ENCODE results near the gene P4HB.
"Not testable (repeated sequence)": the region's sequence is repeated elsewhere in the genome, so short reads cannot be mapped to it uniquely, and the experiment has no call there.

The P4HB gene

DNA sequence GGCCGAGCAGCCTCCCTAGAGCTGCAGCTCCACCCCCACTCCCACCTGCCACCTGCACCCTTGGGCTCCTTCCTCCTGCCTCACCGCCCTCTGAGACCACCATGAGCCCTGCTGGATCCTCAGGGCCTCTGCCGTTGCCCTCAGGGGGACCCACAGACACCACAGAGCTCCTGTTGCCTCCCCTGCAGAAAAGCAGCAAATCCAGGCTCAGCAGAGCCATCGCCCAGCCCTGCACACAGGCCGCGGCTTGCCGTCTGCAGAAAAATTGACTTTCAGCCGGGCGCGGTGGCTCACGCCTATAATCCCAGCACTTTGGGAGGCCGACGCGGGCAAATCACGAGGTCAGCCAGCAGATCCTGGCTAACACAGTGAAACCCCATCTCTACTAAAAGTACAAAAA is 18.5 kb downstream of the P4HB start:
- H3K9me3 ChIP-seq, result no peaks in the 10 kb centered on the region
- TF ChIP-seq, protein P1, sequence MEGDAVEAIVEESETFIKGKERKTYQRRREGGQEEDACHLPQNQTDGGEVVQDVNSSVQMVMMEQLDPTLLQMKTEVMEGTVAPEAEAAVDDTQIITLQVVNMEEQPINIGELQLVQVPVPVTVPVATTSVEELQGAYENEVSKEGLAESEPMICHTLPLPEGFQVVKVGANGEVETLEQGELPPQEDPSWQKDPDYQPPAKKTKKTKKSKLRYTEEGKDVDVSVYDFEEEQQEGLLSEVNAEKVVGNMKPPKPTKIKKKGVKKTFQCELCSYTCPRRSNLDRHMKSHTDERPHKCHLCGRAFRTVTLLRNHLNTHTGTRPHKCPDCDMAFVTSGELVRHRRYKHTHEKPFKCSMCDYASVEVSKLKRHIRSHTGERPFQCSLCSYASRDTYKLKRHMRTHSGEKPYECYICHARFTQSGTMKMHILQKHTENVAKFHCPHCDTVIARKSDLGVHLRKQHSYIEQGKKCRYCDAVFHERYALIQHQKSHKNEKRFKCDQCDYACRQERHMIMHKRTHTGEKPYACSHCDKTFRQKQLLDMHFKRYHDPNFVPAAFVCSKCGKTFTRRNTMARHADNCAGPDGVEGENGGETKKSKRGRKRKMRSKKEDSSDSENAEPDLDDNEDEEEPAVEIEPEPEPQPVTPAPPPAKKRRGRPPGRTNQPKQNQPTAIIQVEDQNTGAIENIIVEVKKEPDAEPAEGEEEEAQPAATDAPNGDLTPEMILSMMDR (IDR thresholded peaks at IDR 0.05; ENCODE audit: low read depth, low read length), result no peak
- H3K36me3 ChIP-seq, result peaks cover 45% of the 10 kb centered on the region
- H3K27me3 ChIP-seq, result no peaks in the 10 kb centered on the region
- no peaks in the 10 kb centered on the region for H3K4me1 ChIP-seq
- DNase-seq, result no peak
- H3K4me3 ChIP-seq (ENCODE audit: low read depth, low read length), result no peak overlapping the region

DNA sequence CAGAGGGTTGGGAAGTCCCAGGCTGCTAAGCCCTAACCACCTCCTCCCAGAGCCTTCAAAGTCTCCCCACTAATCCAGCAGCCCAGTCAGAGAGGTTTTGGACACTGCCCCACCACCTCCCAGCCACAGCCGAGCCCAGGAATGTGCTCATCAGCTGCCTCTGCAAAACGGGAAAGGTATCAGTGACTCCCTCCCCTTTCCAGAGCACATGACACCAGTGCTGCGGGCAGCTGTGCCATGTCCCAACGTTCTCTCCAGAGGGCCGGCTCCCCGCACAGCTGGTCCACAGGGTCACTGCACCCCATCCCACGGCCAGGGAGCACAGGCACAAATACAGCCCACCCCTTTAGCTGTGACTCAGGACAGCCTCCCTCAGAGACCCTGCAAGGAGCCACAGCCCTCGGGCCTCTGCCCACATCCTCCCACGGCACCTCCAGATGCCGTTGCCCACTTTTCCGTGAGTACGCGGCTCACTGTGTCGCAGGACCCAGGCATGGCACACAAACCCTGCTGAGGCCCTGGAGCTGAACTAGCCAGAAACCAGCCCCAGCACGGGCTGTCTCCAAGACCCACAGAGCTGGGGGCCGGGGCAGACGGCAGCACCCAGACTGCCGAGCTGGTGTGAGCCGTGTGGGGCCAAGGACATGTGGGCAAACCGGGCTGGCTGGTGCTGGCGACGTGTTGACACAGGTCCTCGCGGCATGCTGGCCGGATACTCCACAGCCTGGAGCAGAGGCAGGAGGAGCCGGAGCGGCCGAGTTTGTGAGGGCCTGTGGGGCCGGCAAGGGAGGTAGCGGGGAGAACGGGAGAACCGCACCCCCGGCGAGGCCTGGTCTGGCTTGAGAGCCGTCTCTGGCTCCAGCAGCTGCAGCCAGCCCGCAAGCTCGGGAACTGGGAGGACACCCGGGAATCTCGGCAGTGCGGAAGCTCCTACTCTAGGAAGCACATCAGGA is 19.2 kb downstream of the P4HB start:
- peaks cover 38% of the 10 kb centered on the region for H3K36me3 ChIP-seq
- DNase-seq, result no peak
- no peaks in the 10 kb centered on the region for H3K27me3 ChIP-seq
- TF ChIP-seq, protein P1 (IDR thresholded peaks at IDR 0.05; ENCODE audit: low read depth, low read length), result no peak
- no peaks in the 10 kb centered on the region for H3K4me1 ChIP-seq
- H3K4me3 ChIP-seq (ENCODE audit: low read depth, low read length), result no peak overlapping the region
- no peaks in the 10 kb centered on the region for H3K9me3 ChIP-seq

DNA sequence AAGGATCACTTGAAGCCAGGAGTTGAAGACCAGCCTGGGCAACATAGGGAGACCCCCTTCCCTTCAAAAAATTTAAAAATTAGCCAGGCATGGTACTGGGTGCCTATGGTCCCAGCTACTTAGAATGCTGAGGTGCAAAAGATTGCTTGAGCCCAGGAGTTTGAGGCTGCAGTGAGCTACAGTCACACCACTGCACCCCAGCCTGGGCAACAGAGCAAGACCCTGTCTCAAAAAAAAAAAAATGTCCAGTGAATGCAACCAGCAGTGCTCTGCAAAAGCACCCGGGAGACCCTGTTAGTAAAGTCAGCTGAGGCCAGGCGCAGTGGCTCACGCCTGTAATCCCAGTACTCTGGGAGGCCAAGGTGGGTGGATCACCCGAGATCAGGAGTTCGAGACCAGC is 20.3 kb downstream of the P4HB start:
- H3K4me3 ChIP-seq (ENCODE audit: low read depth, low read length); H3K4me1 ChIP-seq; DNase-seq; H3K27me3 ChIP-seq; H3K9me3 ChIP-seq: not testable (repeated sequence)
- H3K36me3 ChIP-seq, result peaks cover 27% of the 10 kb centered on the region

GRCh38 chr17:81839301-81839700 is 21.0 kb downstream of the P4HB start:
- no peak overlapping the region for H3K4me3 ChIP-seq (ENCODE audit: low read depth, low read length)
- no peak for DNase-seq
- no peaks in the 10 kb centered on the region for H3K9me3 ChIP-seq
- H3K36me3 ChIP-seq, result peaks cover 20% of the 10 kb centered on the region
- H3K4me1 ChIP-seq, result no peaks in the 10 kb centered on the region
- TF ChIP-seq, protein P1 (IDR thresholded peaks at IDR 0.05; ENCODE audit: low read depth, low read length), result no peak
- no peaks in the 10 kb centered on the region for H3K27me3 ChIP-seq

DNA sequence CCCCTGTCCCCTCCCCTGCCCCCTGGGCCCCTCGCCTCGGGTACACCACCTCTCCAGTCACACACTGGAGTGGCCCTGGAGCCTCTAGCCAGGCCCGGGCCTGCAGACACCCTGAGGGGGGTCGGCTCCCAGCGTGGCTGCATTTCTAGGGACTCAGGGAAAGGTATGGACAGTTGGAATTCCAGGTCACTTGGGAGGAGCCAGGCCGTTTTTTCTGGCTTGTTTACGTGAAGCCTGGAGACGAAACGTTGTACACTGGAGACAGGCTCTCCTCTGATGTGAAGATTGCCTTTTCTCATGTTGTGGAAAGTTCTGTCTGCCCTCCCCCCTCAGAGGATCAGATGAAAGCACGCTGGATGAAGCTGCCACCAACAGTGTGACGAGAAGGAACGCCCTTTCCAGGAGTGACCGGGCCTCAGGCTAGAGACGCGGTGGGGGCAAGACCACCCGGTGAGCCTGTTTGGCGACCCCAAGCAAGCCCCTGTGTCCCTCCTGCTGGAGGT is 21.5 kb downstream of the P4HB start:
- Histone ChIP-seq H3K4me1 (no peaks in the 10 kb centered on the region), H3K4me3 (ENCODE audit: low read depth, low read length) (no peak overlapping the region), H3K27me3 (no peaks in the 10 kb centered on the region), H3K36me3 (peaks cover 15% of the 10 kb centered on the region), H3K9me3 (no peaks in the 10 kb centered on the region)
- no peak for DNase-seq
- TF ChIP-seq, protein P1 (IDR thresholded peaks at IDR 0.05; ENCODE audit: low read depth, low read length), result no peak

- no peak for DNase-seq
- no peaks in the 10 kb centered on the region for H3K4me1 ChIP-seq
- H3K27me3 ChIP-seq, result no peaks in the 10 kb centered on the region
- H3K4me3 ChIP-seq (ENCODE audit: low read depth, low read length), result no peak overlapping the region
- TF ChIP-seq, protein P1 (IDR thresholded peaks at IDR 0.05; ENCODE audit: low read depth, low read length), result no peak
- H3K36me3 ChIP-seq, result peaks cover 3% of the 10 kb centered on the region
- no peaks in the 10 kb centered on the region for H3K9me3 ChIP-seq
Measured at GRCh38 chr17:81837641-81838040, 22.7 kb downstream of the P4HB start.

Data from BE2C (cell line).